ENCODE data around the gene ZDHHC12. TPM values are rescaled to one million over a fixed set of nuclear protein-coding genes. Genes with fewer than 3 reads are reported as not detected.

ZDHHC12 gene
- total and polyA plus RNA-seq, 2 of the 8 experiments (the other 6 are each of a cell fraction or from before 2014, with no cell fraction given), result 35.0 to 93.8 TPM

DNA sequence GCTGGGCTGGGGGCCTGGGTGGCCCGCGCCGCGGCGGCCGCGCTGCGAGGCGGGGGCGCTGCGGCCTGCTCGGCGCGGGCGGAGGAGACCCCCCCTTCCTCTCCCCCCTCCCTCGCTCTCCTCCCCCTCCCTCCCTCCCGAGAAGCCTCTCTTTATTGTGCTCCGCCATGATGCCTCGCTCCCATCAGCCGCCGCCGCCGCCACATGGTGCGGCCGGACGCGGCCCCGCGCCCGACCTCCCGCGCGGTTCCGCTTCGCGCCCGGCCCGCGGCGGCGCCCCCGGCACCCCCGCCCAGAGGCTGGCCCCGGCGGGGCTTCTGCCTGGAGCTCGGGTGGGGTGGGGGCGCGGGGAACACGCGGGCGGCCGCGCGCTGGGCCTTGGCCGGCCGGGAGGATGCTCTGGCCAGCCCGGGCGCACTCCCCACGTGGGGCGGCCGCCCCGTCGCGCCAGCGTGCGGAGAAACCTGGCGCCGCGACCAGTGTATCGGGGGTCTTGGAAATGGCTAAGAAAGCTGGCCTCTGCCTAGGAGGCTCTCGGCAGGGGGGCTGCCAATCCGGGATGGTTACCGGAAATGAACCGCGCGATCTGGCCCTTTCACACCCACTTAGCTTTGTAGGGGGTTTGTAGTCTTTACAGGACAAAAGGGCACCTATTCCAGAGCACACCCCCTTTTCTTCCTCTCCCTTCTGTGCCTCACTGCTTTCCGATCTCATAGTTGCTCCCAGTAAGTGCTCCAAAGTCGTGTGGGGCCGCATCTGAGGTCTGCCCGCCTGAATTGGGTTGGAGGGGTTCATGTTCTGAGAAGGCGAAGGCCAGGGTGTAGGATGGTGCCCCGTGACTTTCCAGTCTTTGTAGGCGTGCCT, 33.9 kb downstream of the ZDHHC12 start (continued):
- TF ChIP-seq HDAC2 (IDR thresholded peaks at IDR 0.05; ENCODE audit: borderline replicate concordance in 1 of 2, low read depth in 2 of 2, low read length in 2 of 2), result 0 out of 4 replicates have a peak, but pooled peaks of 1 of the 2 experiments have one; percentile 66
- peak; percentile 28 to 80 for TF ChIP-seq POLR2A (IDR thresholded peaks at IDR 0.05; ENCODE audit: control extremely low read depth in 1 of 2, low read depth in 2 of 2, low read length in 2 of 2)
- TF ChIP-seq, protein P1, sequence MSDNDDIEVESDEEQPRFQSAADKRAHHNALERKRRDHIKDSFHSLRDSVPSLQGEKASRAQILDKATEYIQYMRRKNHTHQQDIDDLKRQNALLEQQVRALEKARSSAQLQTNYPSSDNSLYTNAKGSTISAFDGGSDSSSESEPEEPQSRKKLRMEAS (IDR thresholded peaks at IDR 0.05), result peak; percentile 14; the same call in 1 of the 2 replicates
- TF ChIP-seq CHD1 (IDR thresholded peaks at IDR 0.05; ENCODE audit: low read depth, low read length), result no peak
- TF ChIP-seq POLR2AphosphoS5 (IDR thresholded peaks at IDR 0.05; ENCODE audit: low read depth, low read length), result peak; percentile 59; the same call in 1 of the 2 replicates
- no peak for TF ChIP-seq KDM5A (IDR thresholded peaks at IDR 0.05; ENCODE audit: low read length)
- peak; percentile 54 for TF ChIP-seq ASH2L (IDR thresholded peaks at IDR 0.05; ENCODE audit: low read length)
- no peak for TF ChIP-seq SUZ12 (IDR thresholded peaks at IDR 0.05; ENCODE audit: low read length)
- no peak for TF ChIP-seq SIRT6 (IDR thresholded peaks at IDR 0.05; ENCODE audit: low read length)
- TF ChIP-seq CBX5 (IDR thresholded peaks at IDR 0.05; ENCODE audit: low read depth, low read length), result no peak
- no peak for TF ChIP-seq KDM1A (IDR thresholded peaks at IDR 0.05; ENCODE audit: borderline replicate concordance, low read length)
- no peak for TF ChIP-seq CBX8 (IDR thresholded peaks at IDR 0.05; ENCODE audit: borderline replicate concordance, low read depth, low read length)
- TF ChIP-seq KDM4A (IDR thresholded peaks at IDR 0.05; ENCODE audit: low read depth, low read length, severe bottlenecking), result no peak
- TF ChIP-seq, protein P2, sequence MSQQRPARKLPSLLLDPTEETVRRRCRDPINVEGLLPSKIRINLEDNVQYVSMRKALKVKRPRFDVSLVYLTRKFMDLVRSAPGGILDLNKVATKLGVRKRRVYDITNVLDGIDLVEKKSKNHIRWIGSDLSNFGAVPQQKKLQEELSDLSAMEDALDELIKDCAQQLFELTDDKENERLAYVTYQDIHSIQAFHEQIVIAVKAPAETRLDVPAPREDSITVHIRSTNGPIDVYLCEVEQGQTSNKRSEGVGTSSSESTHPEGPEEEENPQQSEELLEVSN (IDR thresholded peaks at IDR 0.05), result no peak
- TF ChIP-seq BACH1 (IDR thresholded peaks at IDR 0.05; ENCODE audit: low read length), result no peak
- TF ChIP-seq SAP30 (IDR thresholded peaks at IDR 0.05; ENCODE audit: insufficient read depth, insufficient replicate concordance, low read length), result no peak
- no peak for TF ChIP-seq BCL11A (IDR thresholded peaks at IDR 0.05; ENCODE audit: low read depth in 2 of 2, low read length in 2 of 2)
- TF ChIP-seq YY1 (IDR thresholded peaks at IDR 0.05; ENCODE audit: low read depth, low read length), result no peak
- TF ChIP-seq CTBP2 (IDR thresholded peaks at IDR 0.05; ENCODE audit: borderline replicate concordance, insufficient read depth, insufficient read length, low read length), result no peak
- TF ChIP-seq, protein P3, sequence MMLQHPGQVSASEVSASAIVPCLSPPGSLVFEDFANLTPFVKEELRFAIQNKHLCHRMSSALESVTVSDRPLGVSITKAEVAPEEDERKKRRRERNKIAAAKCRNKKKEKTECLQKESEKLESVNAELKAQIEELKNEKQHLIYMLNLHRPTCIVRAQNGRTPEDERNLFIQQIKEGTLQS (IDR thresholded peaks at IDR 0.05; ENCODE audit: insufficient read depth, low read depth, low read length), result no peak
- no peak for TF ChIP-seq SP1 (IDR thresholded peaks at IDR 0.05; ENCODE audit: low read depth, low read length)
- TF ChIP-seq TAF7 (optimal IDR thresholded peaks at IDR 0.05; ENCODE audit: borderline replicate concordance, low read depth, low read length), result peak; percentile 39
- TF ChIP-seq CHD2 (IDR thresholded peaks at IDR 0.05; ENCODE audit: low read length), result no peak

Data from H1 (cell line).